HCT116 (cell line): ENCODE results near the gene NFKBIZ. TPM values are rescaled to one million over a fixed set of nuclear protein-coding genes. Genes with fewer than 3 reads are reported as not detected.

Source experiments
- ATAC-seq: fragments of 200-7000 bp; cut with Tn5 transposase; 2 replicates; pipeline ENCODE4 v1.9.1; 2020; ENCODE audit warnings: mild to moderate bottlenecking, moderate library complexity
- BruUV-seq: library from RNA; stranded (reverse); fragments of 400-500 nt; replicated peaks from 2 replicates; lab custom pipeline; 2021; lab: Mats Ljungman, UMichigan
- CTCF ChIA-PET: fragments of 300-600 bp; sonication (Branson Sonifier 250); formaldehyde crosslinking; loops from one replicate; lab custom pipeline; 2021; ENCODE audit warnings: antibody characterized with exemption; lab: Charles Lee
- POLR2A ChIA-PET: fragments of 300-600, 350-600 bp; sonication (Branson Sonifier 250); formaldehyde crosslinking; loops from one replicate; lab custom pipeline; 2021; ENCODE audit warnings: antibody characterized with exemption; lab: Charles Lee
- RAD21 ChIA-PET, 2 experiments: fragments of 300-600 bp; sonication (Branson Sonifier 250); formaldehyde crosslinking; loops; one replicate each; lab custom pipeline; 2023; ENCODE audit warnings: low total read pairs in 2 of 2; ENCODE audit not compliant: uncharacterized antibody in 2 of 2, unreplicated experiment in 2 of 2, low non-redundant PET in 1 of 2; lab: Charles Lee
- DNase-seq: peaks from one replicate; pipeline ENCODE4 v3.0.0-alpha.2; 2010; ENCODE audit warnings: low read depth, low spot score
- H2AFZ ChIP-seq: fragments of 200-600 bp; shearing (Covaris generic), sonication (generic); 2 replicates; pipeline ENCODE4 v1.6.1; 2017; ENCODE audit warnings: low read depth, mixed run types, mixed read lengths, antibody characterized with exemption, low read length; ENCODE audit not compliant: poor library complexity, severe bottlenecking
- H3K27ac ChIP-seq: 2 replicates; pipeline ENCODE4 v1.5.1; 2012; ENCODE audit warnings: low read depth, low read length
- H3K27me3 ChIP-seq: fragments of 200-600 bp; sonication (generic); 2 replicates; pipeline ENCODE4 v1.6.1; 2016; ENCODE audit warnings: mixed run types, low read length, mixed read lengths; ENCODE audit not compliant: insufficient read depth
- H3K36me3 ChIP-seq, 2 experiments: fragments of 200-500 bp in 1 of 2; fragments of 200-600 bp in 1 of 2; sonication (Bioruptor generic) in 1 of 2; sonication (generic) in 1 of 2; 2 replicates each; pipeline versions ENCODE4 v1.5.1 to v1.6.1; 2014 to 2016; ENCODE audit warnings: low read length in 2 of 2, inconsistent platforms in 1 of 2, mixed read lengths in 1 of 2, mixed run types in 1 of 2; ENCODE audit not compliant: insufficient read depth in 2 of 2, control insufficient read depth in 1 of 2
- H3K4me1 ChIP-seq, 2 experiments: fragments of 200-600 bp in 1 of 2; sonication (generic) in 1 of 2; 2 replicates each; pipeline versions ENCODE4 v1.5.1 to v1.6.1; 2012 to 2017; ENCODE audit warnings: low read length in 2 of 2, inconsistent platforms in 1 of 2, mild to moderate bottlenecking in 1 of 2, mixed read lengths in 1 of 2, mixed run types in 1 of 2, moderate library complexity in 1 of 2; ENCODE audit not compliant: insufficient read depth in 2 of 2, control insufficient read depth in 1 of 2
- H3K4me2 ChIP-seq: fragments of 200-600 bp; sonication (generic); 2 replicates; pipeline ENCODE4 v1.6.1; 2017; ENCODE audit warnings: mixed run types, low read length, mixed read lengths
- H3K4me3 ChIP-seq, 2 experiments: fragments of 200-600 bp in 1 of 2; sonication (generic) in 1 of 2; replicated peaks in 1 of 2; 2 replicates each; pipeline ENCODE4 v1.5.1; 2011 to 2016; ENCODE audit warnings: low read length in 2 of 2, control low read depth in 1 of 2, low read depth in 1 of 2, mild to moderate bottlenecking in 1 of 2, mixed read lengths in 1 of 2, mixed run types in 1 of 2
- H3K79me2 ChIP-seq: fragments of 200-600 bp; sonication (generic); 2 replicates; pipeline ENCODE4 v1.6.1; 2017; ENCODE audit warnings: mild to moderate bottlenecking, mixed run types, low read length, moderate library complexity, mixed read lengths; ENCODE audit not compliant: insufficient read depth
- H3K9ac ChIP-seq: fragments of 200-600 bp; sonication (generic); 2 replicates; pipeline ENCODE4 v1.6.1; 2016; ENCODE audit warnings: low read length, mixed read lengths
- H3K9me2 ChIP-seq: fragments of 200-600 bp; sonication (generic), shearing (Covaris generic); 2 replicates; pipeline ENCODE4 v1.6.1; 2017; ENCODE audit warnings: mixed run types, mild to moderate bottlenecking, moderate library complexity; ENCODE audit not compliant: insufficient read depth
- H3K9me3 ChIP-seq, 2 experiments: fragments of 200-500 bp in 1 of 2; fragments of 200-600 bp in 1 of 2; sonication (Bioruptor generic) in 1 of 2; sonication (generic) in 1 of 2; 2 replicates each; pipeline ENCODE4 v1.6.1; 2014 to 2017; ENCODE audit warnings: low read length in 2 of 2, mixed read lengths in 2 of 2, inconsistent platforms in 1 of 2, low read depth in 1 of 2, mild to moderate bottlenecking in 1 of 2, mixed run types in 1 of 2, moderate library complexity in 1 of 2; ENCODE audit not compliant: control insufficient read depth in 1 of 2, insufficient read depth in 1 of 2
- H4K20me1 ChIP-seq: fragments of 200-600 bp; sonication (generic), shearing (Covaris generic); 2 replicates; pipeline ENCODE4 v1.6.1; 2017; ENCODE audit warnings: mixed run types, mild to moderate bottlenecking, moderate library complexity; ENCODE audit not compliant: insufficient read depth
- EGR1 ChIP-seq: IDR thresholded peaks from 2 replicates; pipeline ENCODE4 v1.6.1; 2012; ENCODE audit warnings: low read depth
- ELF1 ChIP-seq: IDR thresholded peaks from 2 replicates; pipeline ENCODE4 v1.6.1; 2012; ENCODE audit warnings: low read depth, borderline replicate concordance
- EZH2 ChIP-seq: fragments of 200-600 bp; sonication (generic); IDR thresholded peaks from 2 replicates; pipeline ENCODE4 v1.6.1; 2017; ENCODE audit warnings: antibody characterized with exemption, mixed run types
- EZH2phosphoT487 ChIP-seq: fragments of 200-600 bp; IDR thresholded peaks from 2 replicates; pipeline ENCODE4 v1.6.1; 2018; ENCODE audit warnings: antibody characterized with exemption, borderline replicate concordance
- FOSL1 ChIP-seq: IDR thresholded peaks from 2 replicates; pipeline ENCODE4 v1.6.1; 2012; ENCODE audit warnings: low read depth
- JUND ChIP-seq: IDR thresholded peaks from 2 replicates; pipeline ENCODE4 v1.6.1; 2012
- POLR2A ChIP-seq: IDR thresholded peaks from 2 replicates; pipeline ENCODE4 v1.7.0; 2011; ENCODE audit warnings: borderline replicate concordance; ENCODE audit not compliant: insufficient read depth, insufficient read length; ENCODE audit errors: extremely low read depth
- POLR2AphosphoS5 ChIP-seq: IDR thresholded peaks from 2 replicates; pipeline ENCODE4 v1.6.1; 2011; ENCODE audit warnings: mild to moderate bottlenecking, low read depth, low read length, moderate library complexity
- RAD21 ChIP-seq: IDR thresholded peaks from 2 replicates; pipeline ENCODE4 v1.6.1; 2012; ENCODE audit warnings: low read depth, mild to moderate bottlenecking
- SIN3A ChIP-seq: IDR thresholded peaks from 2 replicates; pipeline ENCODE4 v1.6.1; 2012; ENCODE audit warnings: low read depth
- SP1 ChIP-seq: IDR thresholded peaks from 2 replicates; pipeline ENCODE4 v1.6.1; 2012; ENCODE audit warnings: low read depth
- SRF ChIP-seq: IDR thresholded peaks from 2 replicates; pipeline ENCODE4 v1.6.1; 2012; ENCODE audit warnings: low read depth
- ZFX ChIP-seq: fragments of 450-650 bp; IDR thresholded peaks from 2 replicates; pipeline ENCODE4 v1.6.1; 2017
- ZNF274 ChIP-seq: fragments of 200-500 bp; sonication (Bioruptor generic); IDR thresholded peaks from 2 replicates; pipeline ENCODE4 v1.6.1; 2014; ENCODE audit warnings: mild to moderate bottlenecking, low read depth, low read length, inconsistent platforms
- intact Hi-C: fragments of 100-400 bp; cut with micrococcal nuclease; formaldehyde crosslinking; loops from 2 replicates; pipeline ENCODE4 v1.10.0; 2022
- total RNA-seq: library from RNA; stranded (reverse); gene quantifications from one replicate; pipeline ENCODE4 v1.2.1, GENCODE V29; 2021; ENCODE audit not compliant: unreplicated experiment
- TF ChIP-seq, protein P1 (sequence below), 3 experiments: fragments of 200-600 bp in 1 of 3; sonication (generic) in 1 of 3; IDR thresholded peaks in 2 of 3; conservative IDR thresholded peaks in 1 of 3; 2 replicates each; pipeline ENCODE4 v1.5.1; 2012 to 2017; ENCODE audit warnings: low read depth in 2 of 3, low read length in 2 of 3, antibody characterized with exemption in 1 of 3, borderline replicate concordance in 1 of 3, control low read depth in 1 of 3, mild to moderate bottlenecking in 1 of 3, mixed read lengths in 1 of 3, mixed run types in 1 of 3, moderate library complexity in 1 of 3; ENCODE audit not compliant: insufficient read depth in 1 of 3
- TF ChIP-seq, protein P2 (sequence below): IDR thresholded peaks from 2 replicates; pipeline ENCODE4 v1.6.1; 2012
- TF ChIP-seq, protein P3 (sequence below): IDR thresholded peaks from 2 replicates; pipeline ENCODE4 v1.6.1; 2011; ENCODE audit warnings: mild to moderate bottlenecking, low read length, moderate library complexity; ENCODE audit not compliant: insufficient replicate concordance; ENCODE audit errors: extremely low read depth
- TF ChIP-seq, protein P4 (sequence below): IDR thresholded peaks from 2 replicates; pipeline ENCODE4 v1.6.1; 2012; ENCODE audit warnings: low read depth
- TF ChIP-seq, protein P5 (sequence below): IDR thresholded peaks from 2 replicates; pipeline ENCODE4 v1.6.1; 2012

The NFKBIZ gene
- total RNA-seq, 1 experiment from 2014 or later: 12.2 TPM

DNA sequence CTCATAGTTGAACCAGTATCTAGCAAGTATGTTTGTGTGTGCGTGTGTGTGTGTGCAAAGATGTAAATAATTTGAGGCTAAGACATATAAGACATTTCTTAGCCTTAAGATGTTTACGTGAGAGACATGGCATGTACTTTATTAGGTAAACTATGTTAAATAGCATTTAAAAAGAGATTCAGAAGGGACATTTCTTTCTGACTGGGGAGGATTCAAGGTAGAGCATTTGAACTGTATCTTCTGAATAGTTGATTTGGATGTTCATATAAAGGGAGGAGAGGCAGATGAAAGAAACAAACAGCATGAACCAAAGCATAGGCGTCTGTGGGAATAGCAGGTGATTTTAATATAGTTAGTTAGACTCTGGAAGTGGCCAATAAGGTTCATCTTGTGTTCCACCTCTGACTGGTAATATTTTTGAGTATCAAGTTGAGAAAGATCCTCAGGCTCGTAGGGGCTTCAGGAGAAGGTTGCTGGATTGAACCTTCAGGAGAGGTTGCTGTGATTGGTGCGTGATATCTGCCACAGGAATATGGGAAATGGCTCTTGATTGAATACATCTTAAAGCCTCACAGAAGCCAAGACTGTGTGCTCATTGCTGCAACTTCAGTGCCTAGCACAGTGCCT lies 12.6 kb downstream of the NFKBIZ start:
- no peak for ATAC-seq
- H3K36me3 ChIP-seq: peaks cover 12 to 30% of the 10 kb centered on the region in 2 experiments

More for the DNA sequence above, 12.6 kb downstream of the NFKBIZ start:
- H3K27ac ChIP-seq: no peak overlapping the region
- H3K27me3 ChIP-seq: no peaks in the 10 kb centered on the region
- no peaks in the 10 kb centered on the region for H3K9me2 ChIP-seq
- no peak for TF ChIP-seq EZH2
- TF ChIP-seq, protein P1, sequence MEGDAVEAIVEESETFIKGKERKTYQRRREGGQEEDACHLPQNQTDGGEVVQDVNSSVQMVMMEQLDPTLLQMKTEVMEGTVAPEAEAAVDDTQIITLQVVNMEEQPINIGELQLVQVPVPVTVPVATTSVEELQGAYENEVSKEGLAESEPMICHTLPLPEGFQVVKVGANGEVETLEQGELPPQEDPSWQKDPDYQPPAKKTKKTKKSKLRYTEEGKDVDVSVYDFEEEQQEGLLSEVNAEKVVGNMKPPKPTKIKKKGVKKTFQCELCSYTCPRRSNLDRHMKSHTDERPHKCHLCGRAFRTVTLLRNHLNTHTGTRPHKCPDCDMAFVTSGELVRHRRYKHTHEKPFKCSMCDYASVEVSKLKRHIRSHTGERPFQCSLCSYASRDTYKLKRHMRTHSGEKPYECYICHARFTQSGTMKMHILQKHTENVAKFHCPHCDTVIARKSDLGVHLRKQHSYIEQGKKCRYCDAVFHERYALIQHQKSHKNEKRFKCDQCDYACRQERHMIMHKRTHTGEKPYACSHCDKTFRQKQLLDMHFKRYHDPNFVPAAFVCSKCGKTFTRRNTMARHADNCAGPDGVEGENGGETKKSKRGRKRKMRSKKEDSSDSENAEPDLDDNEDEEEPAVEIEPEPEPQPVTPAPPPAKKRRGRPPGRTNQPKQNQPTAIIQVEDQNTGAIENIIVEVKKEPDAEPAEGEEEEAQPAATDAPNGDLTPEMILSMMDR (IDR thresholded peaks at IDR 0.05 in 2 of 3, conservative IDR thresholded peaks at IDR 0.05 in 1 of 3; ENCODE audit: borderline replicate concordance in 1 of 3, insufficient read depth in 1 of 3, low read depth in 2 of 3, low read length in 2 of 3): no peak
- TF ChIP-seq, protein P2, sequence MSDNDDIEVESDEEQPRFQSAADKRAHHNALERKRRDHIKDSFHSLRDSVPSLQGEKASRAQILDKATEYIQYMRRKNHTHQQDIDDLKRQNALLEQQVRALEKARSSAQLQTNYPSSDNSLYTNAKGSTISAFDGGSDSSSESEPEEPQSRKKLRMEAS: no peak
- TF ChIP-seq SIN3A: no peak
- TF ChIP-seq EGR1: no peak
- TF ChIP-seq FOSL1: no peak
- TF ChIP-seq ZFX: no peak
- TF ChIP-seq RAD21: no peak
- TF ChIP-seq, protein P3, sequence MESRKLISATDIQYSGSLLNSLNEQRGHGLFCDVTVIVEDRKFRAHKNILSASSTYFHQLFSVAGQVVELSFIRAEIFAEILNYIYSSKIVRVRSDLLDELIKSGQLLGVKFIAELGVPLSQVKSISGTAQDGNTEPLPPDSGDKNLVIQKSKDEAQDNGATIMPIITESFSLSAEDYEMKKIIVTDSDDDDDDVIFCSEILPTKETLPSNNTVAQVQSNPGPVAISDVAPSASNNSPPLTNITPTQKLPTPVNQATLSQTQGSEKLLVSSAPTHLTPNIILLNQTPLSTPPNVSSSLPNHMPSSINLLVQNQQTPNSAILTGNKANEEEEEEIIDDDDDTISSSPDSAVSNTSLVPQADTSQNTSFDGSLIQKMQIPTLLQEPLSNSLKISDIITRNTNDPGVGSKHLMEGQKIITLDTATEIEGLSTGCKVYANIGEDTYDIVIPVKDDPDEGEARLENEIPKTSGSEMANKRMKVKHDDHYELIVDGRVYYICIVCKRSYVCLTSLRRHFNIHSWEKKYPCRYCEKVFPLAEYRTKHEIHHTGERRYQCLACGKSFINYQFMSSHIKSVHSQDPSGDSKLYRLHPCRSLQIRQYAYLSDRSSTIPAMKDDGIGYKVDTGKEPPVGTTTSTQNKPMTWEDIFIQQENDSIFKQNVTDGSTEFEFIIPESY: no peak
- no peak for TF ChIP-seq EZH2phosphoT487
- TF ChIP-seq, protein P4, sequence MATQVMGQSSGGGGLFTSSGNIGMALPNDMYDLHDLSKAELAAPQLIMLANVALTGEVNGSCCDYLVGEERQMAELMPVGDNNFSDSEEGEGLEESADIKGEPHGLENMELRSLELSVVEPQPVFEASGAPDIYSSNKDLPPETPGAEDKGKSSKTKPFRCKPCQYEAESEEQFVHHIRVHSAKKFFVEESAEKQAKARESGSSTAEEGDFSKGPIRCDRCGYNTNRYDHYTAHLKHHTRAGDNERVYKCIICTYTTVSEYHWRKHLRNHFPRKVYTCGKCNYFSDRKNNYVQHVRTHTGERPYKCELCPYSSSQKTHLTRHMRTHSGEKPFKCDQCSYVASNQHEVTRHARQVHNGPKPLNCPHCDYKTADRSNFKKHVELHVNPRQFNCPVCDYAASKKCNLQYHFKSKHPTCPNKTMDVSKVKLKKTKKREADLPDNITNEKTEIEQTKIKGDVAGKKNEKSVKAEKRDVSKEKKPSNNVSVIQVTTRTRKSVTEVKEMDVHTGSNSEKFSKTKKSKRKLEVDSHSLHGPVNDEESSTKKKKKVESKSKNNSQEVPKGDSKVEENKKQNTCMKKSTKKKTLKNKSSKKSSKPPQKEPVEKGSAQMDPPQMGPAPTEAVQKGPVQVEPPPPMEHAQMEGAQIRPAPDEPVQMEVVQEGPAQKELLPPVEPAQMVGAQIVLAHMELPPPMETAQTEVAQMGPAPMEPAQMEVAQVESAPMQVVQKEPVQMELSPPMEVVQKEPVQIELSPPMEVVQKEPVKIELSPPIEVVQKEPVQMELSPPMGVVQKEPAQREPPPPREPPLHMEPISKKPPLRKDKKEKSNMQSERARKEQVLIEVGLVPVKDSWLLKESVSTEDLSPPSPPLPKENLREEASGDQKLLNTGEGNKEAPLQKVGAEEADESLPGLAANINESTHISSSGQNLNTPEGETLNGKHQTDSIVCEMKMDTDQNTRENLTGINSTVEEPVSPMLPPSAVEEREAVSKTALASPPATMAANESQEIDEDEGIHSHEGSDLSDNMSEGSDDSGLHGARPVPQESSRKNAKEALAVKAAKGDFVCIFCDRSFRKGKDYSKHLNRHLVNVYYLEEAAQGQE: no peak
- no peak for TF ChIP-seq POLR2A
- no peak for TF ChIP-seq ZNF274
- TF ChIP-seq, protein P5, sequence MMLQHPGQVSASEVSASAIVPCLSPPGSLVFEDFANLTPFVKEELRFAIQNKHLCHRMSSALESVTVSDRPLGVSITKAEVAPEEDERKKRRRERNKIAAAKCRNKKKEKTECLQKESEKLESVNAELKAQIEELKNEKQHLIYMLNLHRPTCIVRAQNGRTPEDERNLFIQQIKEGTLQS: no peak
- no peak for TF ChIP-seq SRF
- no peak for TF ChIP-seq ELF1
- TF ChIP-seq SP1: no peak
- TF ChIP-seq JUND: no peak
- no peak for TF ChIP-seq POLR2AphosphoS5
- ChIA-PET CTCF (no interaction called here), RAD21 (no interaction called here), POLR2A (no interaction called here)
- no TSS peak for BruUV-seq
- no peak for DNase-seq
- no peak overlapping the region for H2AFZ ChIP-seq
- no peaks in the 10 kb centered on the region for H3K9me3 ChIP-seq
- intact Hi-C loops: no loop called here
- no peak overlapping the region for H3K9ac ChIP-seq
- no peaks in the 10 kb centered on the region for H4K20me1 ChIP-seq
- H3K4me1 ChIP-seq: peaks cover 2 to 5% of the 10 kb centered on the region in 2 experiments; a peak in 1 of 4 replicates
- no peaks in the 10 kb centered on the region for H3K79me2 ChIP-seq
- H3K4me3 ChIP-seq: no peak overlapping the region
- no peak overlapping the region for H3K4me2 ChIP-seq
